Tibial nerve (tissue), 4 donors: Measurements from ENCODE around the gene FAM229B.

Source experiments
- CTCF ChIP-seq, 5 experiments: fragments of 200-600 bp in 3 of 5; fragments of 450-650 bp in 2 of 5; sonication (generic) in 3 of 5; IDR thresholded peaks; one replicate each; pipeline ENCODE4 v1.5.1; 2016 to 2019; ENCODE audit warnings: antibody characterized with exemption in 5 of 5, mild to moderate bottlenecking in 3 of 5, moderate library complexity in 2 of 5
- EP300 ChIP-seq, 2 donors: sonication (generic); formaldehyde crosslinking; IDR thresholded peaks; one replicate each; pipeline ENCODE4 v1.6.1; 2017; ENCODE audit warnings: antibody characterized with exemption in 2 of 2, mild to moderate bottlenecking in 1 of 2
- POLR2A ChIP-seq, 2 donors: fragments of 450-650 bp; IDR thresholded peaks; one replicate each; pipeline ENCODE4 v1.6.1; 2017; ENCODE audit warnings: antibody characterized with exemption in 2 of 2, mild to moderate bottlenecking in 2 of 2, moderate library complexity in 2 of 2

DNA sequence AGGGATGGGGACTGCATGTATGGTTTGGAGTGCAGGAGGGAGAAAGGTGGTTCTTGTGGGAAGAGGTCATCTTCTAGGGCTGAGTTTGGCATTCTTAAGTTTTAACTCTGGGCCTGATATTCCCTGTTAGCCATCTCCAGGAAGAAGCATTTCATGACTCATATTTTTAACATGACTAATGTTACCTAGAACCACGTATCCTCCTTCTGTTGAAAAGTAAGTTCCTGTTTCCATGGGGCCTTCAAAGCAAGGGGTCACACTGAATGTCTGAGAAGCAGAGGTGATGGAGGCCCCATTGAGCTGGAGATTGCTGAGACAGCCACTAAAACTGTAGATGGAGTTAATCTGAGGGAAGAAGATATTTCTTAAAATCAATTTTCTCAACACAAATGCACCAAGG is 30.2 kb downstream of the FAM229B start:
- no peak for TF ChIP-seq POLR2A (IDR thresholded peaks at IDR 0.05)
- TF ChIP-seq CTCF (IDR thresholded peaks at IDR 0.05): no peak
- no peak for TF ChIP-seq EP300 (IDR thresholded peaks at IDR 0.05)
